Uterus (tissue), 4 donors: ENCODE results near the gene PLA2G4D. TPM values are rescaled to one million over a fixed set of nuclear protein-coding genes. Genes with fewer than 3 reads are reported as not detected.

Experiments
- DNase-seq, 2 donors: peaks; one replicate each; pipeline ENCODE4 v3.0.0-alpha.2; 2019 to 2020
- H3K27ac ChIP-seq, 2 donors: fragments of 200-600 bp; sonication (generic); 1 replicate in 1 of 2; 2 replicates in 1 of 2; pipeline ENCODE4 v1.5.1; 2016 to 2018
- H3K27me3 ChIP-seq, 2 donors: fragments of 200-600 bp; sonication (generic); one replicate each; pipeline ENCODE4 v1.5.1; 2018 to 2019; ENCODE audit warnings: control low read depth in 1 of 2
- H3K36me3 ChIP-seq, 2 donors: fragments of 200-600 bp; sonication (generic); one replicate each; pipeline ENCODE4 v1.5.1; 2019; ENCODE audit warnings: control low read depth in 1 of 2
- H3K4me1 ChIP-seq, 2 donors: fragments of 200-600 bp; sonication (generic); one replicate each; pipeline ENCODE4 v1.5.1; 2018 to 2019; ENCODE audit warnings: control low read depth in 1 of 2
- H3K4me3 ChIP-seq, 2 donors: fragments of 200-600 bp; sonication (generic); 1 replicate in 1 of 2; 2 replicates in 1 of 2; pipeline ENCODE4 v1.5.1; 2018 to 2019; ENCODE audit warnings: mild to moderate bottlenecking in 1 of 2
- H3K9me3 ChIP-seq, 2 donors: fragments of 200-600 bp; sonication (generic); one replicate each; pipeline ENCODE4 v1.5.1; 2019; ENCODE audit warnings: control low read depth in 1 of 2
- CTCF ChIP-seq, 4 experiments: fragments of 200-600 bp in 2 of 4; fragments of 450-650 bp in 2 of 4; sonication (generic) in 2 of 4; IDR thresholded peaks; one replicate each; pipeline ENCODE4 v1.5.1; 2016 to 2019; ENCODE audit warnings: antibody characterized with exemption in 4 of 4, mild to moderate bottlenecking in 2 of 4, moderate library complexity in 1 of 4
- POLR2A ChIP-seq, 2 donors: fragments of 450-650 bp; IDR thresholded peaks; one replicate each; pipeline ENCODE4 v1.6.1; 2016; ENCODE audit warnings: antibody characterized with exemption in 2 of 2, mild to moderate bottlenecking in 1 of 2, moderate library complexity in 1 of 2
- intact Hi-C: fragments of 100-400 bp; cut with DNase I; formaldehyde crosslinking; loops from one replicate; pipeline ENCODE4 v1.15.1; 2023; ENCODE audit warnings: low total_unique reads
- total RNA-seq, 4 donors: library from RNA; depleted of rRNA in 3 of 4; stranded (reverse); fragments of >200 nt in 3 of 4; gene quantifications; one replicate each; pipeline versions ENCODE4 v1.1.0 to v1.2.4, GENCODE V29; 2014 to 2023
- donor health status: DM: yes; HTN: yes; CAD: no.

Gene PLA2G4D
- total RNA-seq, 4 donors from 2014 or later = 0.07 TPM; not detected in 3

GRCh38 chr15:42079401-42079908 is 14.9 kb downstream of the PLA2G4D start:
- H3K36me3 ChIP-seq = no peaks in the 10 kb centered on the region
- H3K27me3 ChIP-seq = no peaks in the 10 kb centered on the region
- no peaks in the 10 kb centered on the region for H3K9me3 ChIP-seq
- no peaks in the 10 kb centered on the region for H3K4me1 ChIP-seq
- H3K27ac ChIP-seq = no peak overlapping the region
- DNase-seq = no peak
- H3K4me3 ChIP-seq = no peak overlapping the region
- TF ChIP-seq CTCF (IDR thresholded peaks at IDR 0.05) (no peak), POLR2A (IDR thresholded peaks at IDR 0.05) (no peak)
- intact Hi-C loops = no loop called here

GRCh38 chr15:42078903-42079302 is 15.5 kb downstream of the PLA2G4D start:
- no peaks in the 10 kb centered on the region for H3K9me3 ChIP-seq
- H3K27me3 ChIP-seq = no peaks in the 10 kb centered on the region
- DNase-seq = no peak
- intact Hi-C loops = no loop called here
- no peak overlapping the region for H3K27ac ChIP-seq
- no peaks in the 10 kb centered on the region for H3K36me3 ChIP-seq
- no peak overlapping the region for H3K4me3 ChIP-seq
- H3K4me1 ChIP-seq = no peaks in the 10 kb centered on the region
- TF ChIP-seq CTCF (IDR thresholded peaks at IDR 0.05) = no peak
- no peak for TF ChIP-seq POLR2A (IDR thresholded peaks at IDR 0.05)

GRCh38 chr15:42077689-42078088 is 16.7 kb downstream of the PLA2G4D start:
- Histone ChIP-seq H3K36me3 (no peaks in the 10 kb centered on the region), H3K4me3 (no peak overlapping the region), H3K27me3 (no peaks in the 10 kb centered on the region), H3K9me3 (no peaks in the 10 kb centered on the region), H3K4me1 (no peaks in the 10 kb centered on the region), H3K27ac (no peak overlapping the region)
- intact Hi-C loops = no loop called here
- no peak for DNase-seq
- no peak for TF ChIP-seq CTCF (IDR thresholded peaks at IDR 0.05)
- no peak for TF ChIP-seq POLR2A (IDR thresholded peaks at IDR 0.05)

GRCh38 chr15:42073418-42073817 is 20.9 kb downstream of the PLA2G4D start:
- intact Hi-C loops = no loop called here
- H3K9me3 ChIP-seq = no peaks in the 10 kb centered on the region
- no peak overlapping the region for H3K27ac ChIP-seq
- no peaks in the 10 kb centered on the region for H3K36me3 ChIP-seq
- TF ChIP-seq POLR2A (IDR thresholded peaks at IDR 0.05) = no peak
- TF ChIP-seq CTCF (IDR thresholded peaks at IDR 0.05) = no peak
- no peak for DNase-seq
- no peaks in the 10 kb centered on the region for H3K27me3 ChIP-seq
- no peaks in the 10 kb centered on the region for H3K4me1 ChIP-seq
- H3K4me3 ChIP-seq = no peak overlapping the region

- no peaks in the 10 kb centered on the region for H3K36me3 ChIP-seq
- H3K4me1 ChIP-seq = no peaks in the 10 kb centered on the region
- TF ChIP-seq POLR2A (IDR thresholded peaks at IDR 0.05) (no peak), CTCF (IDR thresholded peaks at IDR 0.05) (no peak)
- H3K9me3 ChIP-seq = no peaks in the 10 kb centered on the region
- intact Hi-C loops = no loop called here
- H3K4me3 ChIP-seq = no peak overlapping the region
- H3K27ac ChIP-seq = no peak overlapping the region
- H3K27me3 ChIP-seq = no peaks in the 10 kb centered on the region
- DNase-seq = no peak
These were observed 22.1 kb downstream of the PLA2G4D start for GRCh38 chr15:42072141-42072685.
